ENCODE data around the gene PRMT7.

PRMT7 gene

DNA sequence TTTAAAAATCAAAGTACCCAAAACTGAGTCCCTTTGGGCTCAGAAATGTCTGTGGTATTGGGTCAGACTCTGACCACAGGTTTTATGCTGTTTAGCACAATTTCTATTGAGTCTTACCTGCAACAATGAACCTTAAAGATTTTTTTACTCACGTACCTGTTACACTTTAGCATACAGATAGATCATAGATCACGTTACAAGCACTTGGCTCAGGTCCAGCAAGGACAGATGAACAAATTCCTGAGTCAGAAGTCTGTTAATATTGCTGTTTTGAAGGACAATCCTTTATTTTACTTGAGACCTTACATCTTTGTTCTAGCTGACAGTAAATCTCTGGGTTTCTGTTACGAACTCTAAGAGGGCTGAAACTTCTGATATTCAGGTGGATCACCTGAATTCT lies 12.9 kb upstream of the PRMT7 start:
- TF ChIP-seq, protein P1, sequence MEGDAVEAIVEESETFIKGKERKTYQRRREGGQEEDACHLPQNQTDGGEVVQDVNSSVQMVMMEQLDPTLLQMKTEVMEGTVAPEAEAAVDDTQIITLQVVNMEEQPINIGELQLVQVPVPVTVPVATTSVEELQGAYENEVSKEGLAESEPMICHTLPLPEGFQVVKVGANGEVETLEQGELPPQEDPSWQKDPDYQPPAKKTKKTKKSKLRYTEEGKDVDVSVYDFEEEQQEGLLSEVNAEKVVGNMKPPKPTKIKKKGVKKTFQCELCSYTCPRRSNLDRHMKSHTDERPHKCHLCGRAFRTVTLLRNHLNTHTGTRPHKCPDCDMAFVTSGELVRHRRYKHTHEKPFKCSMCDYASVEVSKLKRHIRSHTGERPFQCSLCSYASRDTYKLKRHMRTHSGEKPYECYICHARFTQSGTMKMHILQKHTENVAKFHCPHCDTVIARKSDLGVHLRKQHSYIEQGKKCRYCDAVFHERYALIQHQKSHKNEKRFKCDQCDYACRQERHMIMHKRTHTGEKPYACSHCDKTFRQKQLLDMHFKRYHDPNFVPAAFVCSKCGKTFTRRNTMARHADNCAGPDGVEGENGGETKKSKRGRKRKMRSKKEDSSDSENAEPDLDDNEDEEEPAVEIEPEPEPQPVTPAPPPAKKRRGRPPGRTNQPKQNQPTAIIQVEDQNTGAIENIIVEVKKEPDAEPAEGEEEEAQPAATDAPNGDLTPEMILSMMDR (conservative IDR thresholded peaks at IDR 0.05; ENCODE audit: control insufficient read depth, insufficient read depth, low read depth, low read length) = no peak
- no peak overlapping the region for H3K4me3 ChIP-seq (ENCODE audit: control insufficient read depth, low read depth, low read length)
- peak; percentile 30 for DNase-seq (ENCODE audit: low read depth)

DNA sequence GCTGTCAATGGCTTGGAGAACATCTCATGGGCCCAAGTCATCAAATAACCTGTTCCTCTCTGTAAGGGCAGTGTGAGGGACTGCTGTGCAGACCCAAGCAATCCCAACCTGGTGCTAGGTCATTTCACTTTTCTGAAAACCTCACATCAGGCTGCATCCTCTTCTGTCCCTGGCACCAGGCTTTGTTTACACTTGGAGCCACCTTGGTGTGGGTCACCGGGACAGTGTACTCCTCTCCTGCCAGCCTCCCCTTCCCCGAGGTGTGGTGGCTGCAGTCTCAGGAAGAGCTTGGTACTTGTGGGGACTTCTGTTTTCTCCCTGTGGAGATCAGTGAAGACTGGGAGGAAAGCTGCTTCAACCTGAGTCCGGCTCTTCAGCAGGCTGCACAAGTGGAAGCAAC lies 12.5 kb upstream of the PRMT7 start:
- no peak overlapping the region for H3K4me3 ChIP-seq (ENCODE audit: control insufficient read depth, low read depth, low read length)
- TF ChIP-seq, protein P1 (conservative IDR thresholded peaks at IDR 0.05; ENCODE audit: control insufficient read depth, insufficient read depth, low read depth, low read length) = no peak
- DNase-seq (ENCODE audit: low read depth) = no peak

DNA sequence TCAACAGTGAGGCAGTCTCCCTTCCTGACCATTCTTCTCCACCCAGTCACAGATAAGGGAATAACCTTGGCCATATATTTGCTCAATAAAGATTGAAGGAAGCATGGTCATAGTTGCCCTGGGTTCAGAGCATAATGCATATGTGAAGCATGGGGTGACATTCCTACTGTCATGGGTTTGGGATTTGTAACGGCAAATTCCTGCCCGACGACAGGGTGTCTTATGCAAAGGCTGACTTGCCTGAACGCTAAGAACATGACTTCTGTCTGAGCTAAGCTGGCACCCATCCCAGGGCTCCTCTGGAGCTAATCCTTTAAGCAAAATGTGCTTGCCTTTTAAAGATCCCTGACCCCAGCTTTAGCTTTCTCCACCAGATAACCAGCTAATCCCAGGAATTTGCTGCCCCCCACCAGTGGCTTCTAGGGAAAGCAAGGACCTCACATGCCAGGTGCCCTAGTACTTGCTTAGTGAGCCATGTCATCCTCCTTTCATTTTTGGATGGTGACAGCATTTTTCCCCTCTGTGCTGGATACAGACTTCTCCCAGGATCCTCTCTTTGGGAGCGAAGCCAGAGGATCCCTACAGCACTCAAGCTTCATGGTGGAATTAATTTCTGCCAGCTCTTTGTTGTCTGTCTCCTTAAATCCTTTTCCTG lies 11.8 kb upstream of the PRMT7 start:
- peak; percentile 73 for DNase-seq (ENCODE audit: low read depth)
- H3K4me3 ChIP-seq (ENCODE audit: control insufficient read depth, low read depth, low read length) = no peak overlapping the region
- TF ChIP-seq, protein P1 (conservative IDR thresholded peaks at IDR 0.05; ENCODE audit: control insufficient read depth, insufficient read depth, low read depth, low read length) = no peak

DNA sequence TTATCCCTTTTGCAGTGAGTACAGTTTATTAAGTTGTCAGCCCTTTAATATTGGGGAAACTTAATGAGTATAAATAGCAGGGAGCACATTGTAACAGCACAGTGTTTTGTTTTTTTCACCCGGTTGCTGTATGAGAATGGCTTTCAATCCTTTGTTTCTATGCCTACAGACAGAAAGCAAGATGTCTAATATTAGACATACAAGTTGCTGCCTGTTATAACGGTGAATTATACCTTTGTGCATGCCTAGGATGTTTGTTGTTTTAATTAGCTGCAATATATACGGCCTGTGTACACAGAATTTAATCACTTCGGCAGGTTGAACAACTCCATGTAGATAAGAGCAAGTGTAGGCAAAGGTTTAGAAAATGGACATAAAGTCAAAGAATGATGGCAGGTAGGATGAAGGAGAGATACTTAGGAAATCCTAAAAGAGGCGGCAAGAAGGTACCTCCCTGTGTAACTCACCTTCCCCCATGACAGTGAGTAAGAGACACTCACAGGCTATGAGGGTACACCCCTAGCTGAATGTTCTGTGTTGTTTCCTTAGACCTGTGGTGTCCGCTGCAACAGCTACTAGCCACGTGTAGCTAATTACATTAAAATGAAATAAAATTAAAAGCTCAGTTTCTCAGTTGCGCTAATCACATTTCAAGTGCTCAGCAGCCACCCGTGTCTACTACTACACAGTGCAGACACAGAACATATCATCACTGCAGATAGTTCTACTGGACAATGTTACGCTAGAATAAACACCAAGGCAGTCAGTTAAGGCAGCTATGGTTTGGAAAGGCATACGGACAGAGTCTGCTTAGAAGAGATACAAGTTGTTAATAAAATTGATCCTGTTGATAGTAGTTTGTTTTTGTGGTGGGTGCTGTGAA lies 11.0 kb upstream of the PRMT7 start:
- no peak overlapping the region for H3K4me3 ChIP-seq (ENCODE audit: control insufficient read depth, low read depth, low read length)
- DNase-seq (ENCODE audit: low read depth) = no peak
- TF ChIP-seq, protein P1 (conservative IDR thresholded peaks at IDR 0.05; ENCODE audit: control insufficient read depth, insufficient read depth, low read depth, low read length) = no peak

DNA sequence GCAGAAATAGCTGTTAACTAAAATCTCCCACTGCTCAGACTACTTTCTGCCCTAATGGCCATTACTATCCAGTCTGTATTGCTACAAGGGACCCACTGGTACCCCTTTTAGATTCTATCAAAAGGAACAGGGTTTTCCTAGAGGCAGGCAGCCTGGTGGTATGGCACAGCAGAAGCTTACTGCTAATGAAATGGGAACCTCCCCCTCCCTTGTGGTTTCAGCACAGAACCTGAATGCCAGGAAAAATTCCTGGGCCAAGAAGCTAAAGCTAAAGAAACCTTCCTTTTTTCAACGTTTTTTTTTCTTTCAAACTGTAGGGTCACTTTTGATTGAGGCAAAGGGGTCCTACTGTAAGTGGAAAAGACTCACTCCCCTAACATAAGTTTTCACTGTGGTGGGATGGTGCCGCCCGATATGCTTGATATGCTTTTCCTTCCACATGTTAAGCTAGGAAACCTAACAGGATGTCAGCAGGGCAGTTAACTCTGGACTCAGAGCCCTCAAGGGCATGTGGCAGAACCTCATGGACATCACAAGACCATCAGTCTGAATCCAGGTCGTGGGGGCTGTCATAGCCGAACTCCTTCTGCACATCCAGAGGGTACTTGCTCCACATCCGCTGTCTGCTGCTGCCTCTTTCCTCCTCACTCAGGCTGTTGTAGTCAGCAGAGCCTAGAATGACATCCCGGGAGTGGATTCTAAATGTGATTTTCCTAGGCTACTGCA lies 9.9 kb upstream of the PRMT7 start:
- no peak for DNase-seq (ENCODE audit: low read depth)
- H3K4me3 ChIP-seq (ENCODE audit: control insufficient read depth, low read depth, low read length) = no peak overlapping the region
- TF ChIP-seq, protein P1 (conservative IDR thresholded peaks at IDR 0.05; ENCODE audit: control insufficient read depth, insufficient read depth, low read depth, low read length) = no peak

DNA sequence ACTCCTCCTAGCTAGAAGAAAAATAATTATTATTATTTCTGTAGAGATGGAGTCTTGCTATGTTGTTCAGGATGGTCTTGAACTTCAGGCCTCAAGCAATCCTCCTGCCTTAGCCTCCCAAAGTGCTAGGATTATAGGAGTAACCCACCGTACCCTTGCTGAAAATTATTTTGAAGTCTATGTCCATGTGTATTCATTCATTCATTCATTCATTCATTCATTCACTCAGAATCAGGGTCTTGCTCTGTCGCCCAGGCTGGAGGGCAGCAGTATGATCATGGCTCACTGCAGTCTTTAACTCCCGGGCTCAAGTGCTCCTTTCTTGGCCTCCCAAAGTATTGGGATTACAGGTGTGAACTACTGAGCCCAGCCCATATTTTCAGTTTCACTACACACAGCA lies 4.2 kb upstream of the PRMT7 start:
- H3K4me3 ChIP-seq (ENCODE audit: control insufficient read depth, low read depth, low read length) = no peak overlapping the region
- no peak for DNase-seq (ENCODE audit: low read depth)
- TF ChIP-seq, protein P1 (conservative IDR thresholded peaks at IDR 0.05; ENCODE audit: control insufficient read depth, insufficient read depth, low read depth, low read length) = no peak
